ENCODE results near the gene ZNF444.
A peak's percentile ranks its signal among the peaks of the same experiment; 100 is the strongest.
"Not testable (repeated sequence)": the region's sequence is repeated elsewhere in the genome, so short reads cannot be mapped to it uniquely, and the experiment has no call there.

Gene ZNF444

GRCh38 chr19:56140583-56141416 lies at the start of gene ZNF444:
ZNF444 (plus strand) TSS chr19:56141287; CDS start chr19:56146912, 5,625 bp downstream.
- DNase-seq = peak; percentile 100

GRCh38 chr19:56091751-56092546 lies 49.1 kb upstream of the ZNF444 start:
- no peak for DNase-seq

- DNase-seq = no peak
Observed at GRCh38 chr19:56092685-56093631, 48.1 kb upstream of the ZNF444 start.

GRCh38 chr19:56094449-56094848 lies 46.6 kb upstream of the ZNF444 start:
- DNase-seq = no peak

- no peak for DNase-seq
Observed at GRCh38 chr19:56096665-56097064, 44.4 kb upstream of the ZNF444 start.

DNA sequence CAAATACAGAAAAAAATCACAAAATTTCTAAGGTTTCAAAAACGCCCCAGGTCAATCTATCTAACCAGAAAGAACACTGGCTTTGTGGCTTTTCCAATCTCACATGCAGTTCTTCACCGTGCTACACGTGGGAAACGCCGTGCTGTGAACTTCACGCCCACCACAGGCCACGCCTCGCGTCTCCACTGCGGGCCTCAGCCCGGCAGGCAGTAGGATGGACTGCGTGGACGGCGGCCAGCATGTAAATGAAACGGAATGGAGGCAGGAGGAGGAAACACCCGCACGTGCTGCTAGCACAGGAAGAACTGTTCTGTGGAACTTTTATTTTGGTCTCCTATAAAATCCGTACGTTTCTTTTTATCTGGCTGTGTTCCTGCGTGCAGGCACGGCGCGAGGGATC lies 43.8 kb upstream of the ZNF444 start:
- no peak for DNase-seq

- no peak for DNase-seq
Observed at GRCh38 chr19:56097776-56098175, 43.3 kb upstream of the ZNF444 start.

GRCh38 chr19:56098237-56098636 lies 42.9 kb upstream of the ZNF444 start:
- not testable (repeated sequence) for DNase-seq

DNA sequence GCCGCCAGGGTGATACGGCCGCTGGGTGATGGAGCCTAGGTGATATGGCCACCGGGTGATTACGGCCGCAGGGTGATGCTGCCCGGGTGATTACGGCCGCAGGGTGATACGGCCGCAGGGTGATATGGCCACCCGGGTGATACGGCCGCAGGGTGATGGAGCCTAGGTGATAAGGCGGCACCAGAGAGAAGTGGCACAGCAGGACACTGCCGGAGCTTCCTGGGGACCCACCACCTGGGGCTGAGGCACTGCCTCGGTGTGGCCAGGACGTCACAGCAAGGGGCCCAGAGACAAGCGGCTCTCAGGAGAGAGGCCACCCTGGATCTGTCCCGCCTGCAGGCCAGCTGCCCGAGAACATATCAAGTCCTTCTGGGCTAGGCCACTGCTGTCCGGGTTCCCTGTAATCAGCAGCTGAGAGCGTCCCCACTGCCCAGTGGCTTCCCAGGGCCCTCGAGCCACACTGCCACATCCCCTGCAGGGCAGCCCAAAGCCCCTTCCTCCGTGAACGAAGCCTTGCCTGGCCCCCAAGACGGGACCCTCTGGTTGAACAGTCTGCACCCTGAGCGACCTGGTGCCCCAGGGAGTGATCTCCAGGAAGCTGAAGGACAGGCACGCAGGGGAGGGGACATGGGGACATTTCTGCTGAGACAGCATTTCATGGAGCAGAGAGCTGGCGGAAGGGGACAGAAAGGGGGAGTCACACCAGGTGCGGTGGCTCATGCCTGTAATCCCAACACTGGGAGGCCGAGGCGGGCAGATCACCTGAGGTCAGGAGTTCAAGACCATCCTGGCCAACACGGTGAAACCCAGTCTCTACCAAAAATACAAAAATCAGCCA lies 42.1 kb upstream of the ZNF444 start:
- no peak for DNase-seq

DNA sequence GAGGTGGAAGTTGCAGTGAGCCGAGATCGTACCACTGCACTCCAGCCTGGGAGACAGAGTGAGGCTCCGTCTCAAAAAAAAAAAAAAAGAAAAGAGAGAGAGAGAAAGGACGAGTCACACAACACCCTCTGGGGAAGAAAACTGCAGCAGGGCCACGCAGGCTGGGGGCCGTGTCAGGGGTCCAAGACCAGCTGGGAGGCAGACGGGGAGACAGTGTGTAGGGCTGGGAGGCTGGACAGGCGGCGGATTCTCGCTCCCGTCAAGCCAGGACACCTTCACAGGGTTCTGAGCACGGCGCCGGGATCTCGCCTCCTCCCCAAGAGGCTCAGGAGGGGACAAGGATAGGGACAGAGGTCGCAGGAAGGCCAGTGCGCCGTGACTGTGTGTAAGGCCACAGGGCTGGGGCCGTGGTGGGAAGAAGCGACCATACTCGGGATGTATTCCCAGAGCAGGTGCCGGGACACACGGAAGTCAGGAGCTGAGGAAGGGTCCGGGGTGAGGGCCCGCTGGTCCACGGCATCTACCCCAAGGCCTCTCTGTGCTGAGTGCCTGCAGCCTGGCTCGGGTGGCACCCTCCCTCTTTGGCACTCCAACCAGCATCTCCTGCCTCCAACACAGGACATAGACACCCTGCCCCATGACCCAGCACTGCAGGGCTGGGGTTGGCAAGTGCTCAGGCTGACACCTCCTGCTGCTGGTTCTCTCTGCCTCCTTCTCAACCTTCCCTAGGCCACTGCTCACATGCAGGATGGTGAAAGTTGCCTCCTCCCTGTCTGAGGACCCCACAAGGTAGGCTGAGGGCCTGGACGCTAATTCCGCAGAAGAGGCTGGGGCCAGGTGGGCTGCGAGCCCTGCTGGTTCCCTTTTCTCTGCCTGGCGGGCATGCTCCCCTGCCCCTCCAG lies 41.2 kb upstream of the ZNF444 start:
- no peak for DNase-seq

- no peak for DNase-seq
Observed at GRCh38 chr19:56101095-56101494, 40.0 kb upstream of the ZNF444 start.

DNA sequence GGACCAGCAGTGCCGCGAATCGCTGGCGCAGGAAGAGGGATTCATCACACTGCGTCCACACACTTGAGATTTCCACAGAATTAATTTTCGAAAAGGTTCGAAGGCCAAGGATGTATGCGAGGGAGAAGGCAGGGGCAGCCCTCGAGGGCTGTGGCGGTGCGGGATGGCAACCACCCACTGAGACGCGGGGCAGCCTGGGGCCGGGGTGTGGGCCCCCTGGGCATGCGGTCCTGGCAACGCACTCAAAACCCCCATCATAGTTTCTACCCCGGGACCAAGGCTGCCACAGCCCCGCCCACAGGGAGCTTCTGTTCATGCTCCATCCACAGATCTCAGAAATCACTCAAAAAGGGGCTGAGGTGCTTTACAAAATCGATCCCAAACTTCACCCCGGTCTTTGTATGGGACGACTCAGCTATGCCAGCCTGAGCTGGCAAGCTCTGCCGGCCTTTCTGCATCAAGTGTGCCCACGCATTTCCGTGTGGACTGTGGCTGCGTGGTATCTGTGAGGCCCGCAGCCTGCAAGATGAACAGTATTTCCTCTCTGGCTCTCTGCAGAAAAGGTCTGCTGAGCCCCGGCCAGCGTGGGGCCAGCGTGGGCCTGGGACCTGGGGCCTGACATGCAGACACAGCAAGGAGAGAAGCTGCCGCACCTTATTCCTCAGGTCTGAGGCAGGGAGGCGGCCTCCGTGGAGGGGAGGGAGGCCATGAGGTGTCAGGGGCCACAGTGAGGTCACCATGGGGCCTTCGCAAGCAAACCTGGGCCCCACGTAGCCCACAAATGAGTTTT lies 39.1 kb upstream of the ZNF444 start:
- DNase-seq = no peak

GRCh38 chr19:56103027-56103614 lies 38.0 kb upstream of the ZNF444 start:
- DNase-seq = no peak

DNA sequence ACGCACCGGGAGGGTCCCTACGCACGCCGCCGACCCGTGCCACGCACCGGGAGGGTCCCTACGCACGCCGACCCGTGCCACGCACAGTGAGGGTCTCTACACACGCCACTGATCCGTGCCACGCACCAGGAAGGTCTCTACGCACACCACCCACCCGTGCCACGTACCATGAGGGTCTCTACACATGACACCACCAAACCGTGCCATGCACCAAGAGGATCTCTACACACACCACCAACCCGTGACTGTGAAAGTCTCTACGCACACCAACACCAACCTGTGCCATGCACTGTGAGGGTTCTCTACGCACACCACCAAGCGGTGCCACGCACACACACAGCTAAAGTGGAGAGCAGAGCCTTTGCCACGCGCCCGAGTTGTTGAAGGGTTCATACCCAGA lies 36.7 kb upstream of the ZNF444 start:
- no peak for DNase-seq

GRCh38 chr19:56105090-56105701 lies 35.9 kb upstream of the ZNF444 start:
- DNase-seq = peak; percentile 60

DNA sequence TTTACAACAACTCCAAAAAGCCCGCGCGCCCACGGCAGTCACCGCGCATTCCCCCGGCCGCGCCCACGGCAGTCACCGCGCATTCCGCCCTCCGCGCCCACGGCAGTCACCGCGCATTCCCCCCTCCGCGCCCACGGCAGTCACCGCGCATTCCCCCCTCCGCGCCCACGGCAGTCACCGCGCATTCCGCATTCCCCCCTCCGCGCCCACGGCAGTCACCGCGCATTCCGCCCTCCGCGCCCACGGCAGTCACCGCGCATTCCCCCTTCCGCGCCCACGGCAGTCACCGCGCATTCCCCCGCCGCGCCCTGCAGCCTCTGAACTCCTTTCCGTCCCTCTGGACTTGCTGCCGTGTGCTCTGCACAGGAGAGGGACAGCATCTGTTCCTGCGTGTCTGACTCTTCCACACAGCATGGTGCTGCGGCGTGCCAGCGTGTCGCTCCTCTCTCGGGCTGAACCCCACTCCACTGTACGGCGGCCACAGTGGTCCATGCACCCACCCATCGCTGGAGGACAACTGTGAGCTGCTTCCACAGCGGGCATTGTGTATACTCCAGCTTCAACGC lies 35.2 kb upstream of the ZNF444 start:
- DNase-seq = not testable (repeated sequence)

DNA sequence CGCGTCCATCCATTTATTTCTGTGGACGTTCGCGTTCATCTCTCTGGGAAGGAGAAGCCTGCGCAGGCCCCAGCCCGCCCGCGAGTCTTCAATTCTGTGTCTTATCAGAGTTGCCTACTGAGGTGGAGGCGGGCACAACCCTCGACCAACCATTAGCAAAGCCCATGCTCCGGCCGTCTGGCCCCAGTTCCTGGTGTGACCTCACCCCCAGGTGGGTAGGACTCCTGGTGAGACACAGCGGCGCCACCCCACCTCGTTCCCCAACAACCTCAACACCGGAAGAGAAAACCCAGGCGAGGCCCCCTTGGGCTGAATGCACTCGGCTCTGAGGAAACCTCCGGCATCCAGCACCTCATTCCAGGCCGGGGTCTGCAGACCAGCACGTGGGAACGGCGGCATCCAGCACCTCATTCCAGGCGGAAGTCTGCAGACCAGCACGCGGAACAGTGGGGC lies 34.7 kb upstream of the ZNF444 start:
- no peak for DNase-seq

- no peak for DNase-seq
Observed at GRCh38 chr19:56106993-56107392, 34.1 kb upstream of the ZNF444 start.

All from right forelimb (tissue), 1 donor.